ENCODE measurements around the gene CDC42SE2.

DNA sequence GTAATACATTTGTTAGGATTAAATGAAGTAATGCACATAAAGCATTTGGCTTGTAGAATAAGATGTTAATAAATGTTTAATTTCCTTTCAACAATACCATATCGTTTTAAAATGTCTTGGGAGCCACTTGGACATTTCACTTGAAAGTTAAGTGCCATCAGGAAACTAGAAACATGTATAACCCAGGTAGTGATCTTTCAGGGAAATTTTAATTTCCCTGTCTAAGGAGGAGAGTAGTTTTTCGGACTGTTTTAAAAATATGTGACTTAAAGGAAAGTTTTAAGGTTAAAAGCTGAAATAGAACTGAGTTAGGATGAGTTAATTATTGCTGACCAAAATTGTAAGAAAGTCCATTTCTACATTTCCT lies 18.0 kb downstream of the CDC42SE2 start:
- TF ChIP-seq EZH2 (IDR thresholded peaks at IDR 0.05; ENCODE audit: insufficient read depth, low read length), result no peak
- TF ChIP-seq, protein P1, sequence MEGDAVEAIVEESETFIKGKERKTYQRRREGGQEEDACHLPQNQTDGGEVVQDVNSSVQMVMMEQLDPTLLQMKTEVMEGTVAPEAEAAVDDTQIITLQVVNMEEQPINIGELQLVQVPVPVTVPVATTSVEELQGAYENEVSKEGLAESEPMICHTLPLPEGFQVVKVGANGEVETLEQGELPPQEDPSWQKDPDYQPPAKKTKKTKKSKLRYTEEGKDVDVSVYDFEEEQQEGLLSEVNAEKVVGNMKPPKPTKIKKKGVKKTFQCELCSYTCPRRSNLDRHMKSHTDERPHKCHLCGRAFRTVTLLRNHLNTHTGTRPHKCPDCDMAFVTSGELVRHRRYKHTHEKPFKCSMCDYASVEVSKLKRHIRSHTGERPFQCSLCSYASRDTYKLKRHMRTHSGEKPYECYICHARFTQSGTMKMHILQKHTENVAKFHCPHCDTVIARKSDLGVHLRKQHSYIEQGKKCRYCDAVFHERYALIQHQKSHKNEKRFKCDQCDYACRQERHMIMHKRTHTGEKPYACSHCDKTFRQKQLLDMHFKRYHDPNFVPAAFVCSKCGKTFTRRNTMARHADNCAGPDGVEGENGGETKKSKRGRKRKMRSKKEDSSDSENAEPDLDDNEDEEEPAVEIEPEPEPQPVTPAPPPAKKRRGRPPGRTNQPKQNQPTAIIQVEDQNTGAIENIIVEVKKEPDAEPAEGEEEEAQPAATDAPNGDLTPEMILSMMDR (IDR thresholded peaks at IDR 0.05; ENCODE audit: insufficient read depth, low read depth, low read length), result no peak
